Measurements from ENCODE around the gene CHRM4.

CHRM4 gene

DNA sequence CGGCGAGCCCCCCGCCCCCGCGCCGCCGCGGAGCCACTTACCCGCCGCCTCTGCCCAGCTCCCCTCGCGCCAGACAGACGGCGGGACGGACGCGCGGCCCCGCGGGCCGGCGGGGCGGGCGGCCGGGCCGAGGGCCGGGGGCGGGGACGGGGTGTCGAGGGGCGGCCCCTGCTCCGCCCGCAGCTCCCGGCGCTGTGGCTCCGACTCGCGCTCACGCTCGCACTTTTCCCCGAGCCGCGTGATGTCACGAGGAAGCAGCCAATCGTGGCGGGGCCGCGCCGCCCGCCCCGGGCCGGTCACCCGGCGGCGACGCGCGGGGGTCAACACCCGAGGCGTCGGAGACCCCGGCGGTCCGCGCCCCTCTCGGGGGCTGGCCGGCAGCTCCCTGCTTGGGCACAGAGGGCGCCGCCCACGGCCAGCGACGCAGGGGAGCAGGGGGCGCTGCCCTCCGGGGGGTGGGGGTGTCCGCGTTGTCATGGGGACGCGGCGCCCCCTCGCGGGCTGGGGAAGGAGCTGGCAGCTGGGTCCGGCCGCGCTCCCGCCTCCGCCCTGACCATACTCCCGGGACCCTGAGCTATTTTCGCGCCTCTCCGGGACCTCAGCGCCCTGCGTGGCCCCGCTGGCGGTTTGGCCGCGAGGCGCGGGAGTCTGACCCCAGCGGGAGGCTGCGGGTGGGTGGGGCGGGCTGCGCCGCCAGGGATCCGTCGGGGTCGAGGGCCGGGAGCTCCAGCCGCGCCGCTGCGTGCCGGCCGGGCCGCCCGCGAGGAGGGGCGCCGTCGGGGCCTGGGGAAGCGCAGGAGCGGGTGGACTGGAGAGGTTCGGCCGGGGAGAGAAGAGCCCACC, at the start of gene CHRM4:
TSS of gene CHRM4 (minus strand) at position 199 of the 843 bp plus-strand sequence. CDS start 5,219 bp downstream, outside the sequence.
- Histone ChIP-seq H3K27me3 (ENCODE audit: low read length) (no peaks in the 10 kb centered on the region), H3K36me3 (ENCODE audit: low read length) (no peaks in the 10 kb centered on the region), H3F3A (ENCODE audit: insufficient read depth) (no peaks in the 10 kb centered on the region), H3K79me2 (ENCODE audit: insufficient read depth, low read length) (no peaks in the 10 kb centered on the region), H3K9me2 (replicated peaks; ENCODE audit: insufficient read depth, low read length) (no peaks in the 10 kb centered on the region), H3K4me2 (ENCODE audit: low read depth, low read length, poor library complexity, severe bottlenecking) (peak within 1 kb of the TSS; percentile 61), H3K9ac (ENCODE audit: low read length) (no peak within 1 kb of the TSS), H2AFZ (ENCODE audit: low read depth, low read length, severe bottlenecking) (no peak within 1 kb of the TSS), H3K4me3 (ENCODE audit: insufficient read depth, low read length, poor library complexity, severe bottlenecking) (peak within 1 kb of the TSS; percentile 53), H4K20me1 (ENCODE audit: low read depth, low read length) (peaks cover 4% of the 10 kb centered on the region; the same call in 1 of the 2 replicates), H3K27ac (ENCODE audit: low read depth, low read length) (no peak within 1 kb of the TSS), H3K9me3 (ENCODE audit: insufficient read depth, low read length) (no peaks in the 10 kb centered on the region)
- no peak for TF ChIP-seq CTCF (IDR thresholded peaks at IDR 0.05; ENCODE audit: insufficient read depth, low read length, poor library complexity, severe bottlenecking)
- TF ChIP-seq EZH2phosphoT487 (conservative IDR thresholded peaks at IDR 0.05; ENCODE audit: low read length): no peak

GRCh38 chr11:46438211-46438610, 46.6 kb upstream of the CHRM4 start:
- H3K9me3 ChIP-seq (ENCODE audit: insufficient read depth, low read length): no peaks in the 10 kb centered on the region
- H3K36me3 ChIP-seq (ENCODE audit: low read length): no peaks in the 10 kb centered on the region
- H3F3A ChIP-seq (ENCODE audit: insufficient read depth): no peaks in the 10 kb centered on the region
- no peak overlapping the region for H3K4me3 ChIP-seq (ENCODE audit: insufficient read depth, low read length, poor library complexity, severe bottlenecking)
- no peak overlapping the region for H3K9ac ChIP-seq (ENCODE audit: low read length)
- no peak for TF ChIP-seq EZH2phosphoT487 (conservative IDR thresholded peaks at IDR 0.05; ENCODE audit: low read length)
- no peak for TF ChIP-seq CTCF (IDR thresholded peaks at IDR 0.05; ENCODE audit: insufficient read depth, low read length, poor library complexity, severe bottlenecking)
- no peak overlapping the region for H3K4me2 ChIP-seq (ENCODE audit: low read depth, low read length, poor library complexity, severe bottlenecking)
- no peaks in the 10 kb centered on the region for H3K27me3 ChIP-seq (ENCODE audit: low read length)
- H3K27ac ChIP-seq (ENCODE audit: low read depth, low read length): no peak overlapping the region
- H2AFZ ChIP-seq (ENCODE audit: low read depth, low read length, severe bottlenecking): no peak overlapping the region
- no peaks in the 10 kb centered on the region for H3K79me2 ChIP-seq (ENCODE audit: insufficient read depth, low read length)
- H4K20me1 ChIP-seq (ENCODE audit: low read depth, low read length): no peaks in the 10 kb centered on the region
- no peaks in the 10 kb centered on the region for H3K9me2 ChIP-seq (replicated peaks; ENCODE audit: insufficient read depth, low read length)

GRCh38 chr11:46437122-46437689, 45.6 kb upstream of the CHRM4 start:
- no peaks in the 10 kb centered on the region for H3K36me3 ChIP-seq (ENCODE audit: low read length)
- no peaks in the 10 kb centered on the region for H3K27me3 ChIP-seq (ENCODE audit: low read length)
- H3K79me2 ChIP-seq (ENCODE audit: insufficient read depth, low read length): no peaks in the 10 kb centered on the region
- no peak overlapping the region for H3K4me3 ChIP-seq (ENCODE audit: insufficient read depth, low read length, poor library complexity, severe bottlenecking)
- no peak for TF ChIP-seq CTCF (IDR thresholded peaks at IDR 0.05; ENCODE audit: insufficient read depth, low read length, poor library complexity, severe bottlenecking)
- TF ChIP-seq EZH2phosphoT487 (conservative IDR thresholded peaks at IDR 0.05; ENCODE audit: low read length): no peak
- H3K4me2 ChIP-seq (ENCODE audit: low read depth, low read length, poor library complexity, severe bottlenecking): no peak overlapping the region
- no peak overlapping the region for H3K27ac ChIP-seq (ENCODE audit: low read depth, low read length)
- no peaks in the 10 kb centered on the region for H3K9me2 ChIP-seq (replicated peaks; ENCODE audit: insufficient read depth, low read length)
- H2AFZ ChIP-seq (ENCODE audit: low read depth, low read length, severe bottlenecking): no peak overlapping the region
- no peaks in the 10 kb centered on the region for H3K9me3 ChIP-seq (ENCODE audit: insufficient read depth, low read length)
- no peak overlapping the region for H3K9ac ChIP-seq (ENCODE audit: low read length)
- H4K20me1 ChIP-seq (ENCODE audit: low read depth, low read length): no peaks in the 10 kb centered on the region
- no peaks in the 10 kb centered on the region for H3F3A ChIP-seq (ENCODE audit: insufficient read depth)

All from SU-DHL-6 (cell line).